Mesenchymal stem cell (in vitro differentiated cells and primary cell): ENCODE measurements around the gene DBNDD2.

ENCODE experiments used
- DNase-seq: peaks from one replicate; pipeline ENCODE4 v3.0.0-alpha.2; 2013
- H2AFZ ChIP-seq: one replicate; pipeline ENCODE4 v1.6.1; 2013; ENCODE audit warnings: low read depth, mild to moderate bottlenecking, control low read depth, inconsistent platforms, low read length, moderate library complexity
- H2AK5ac ChIP-seq: 2 replicates; pipeline ENCODE4 v1.6.1; 2013; ENCODE audit warnings: low read length, moderate library complexity, mild to moderate bottlenecking, inconsistent platforms; ENCODE audit not compliant: severe bottlenecking
- H2BK120ac ChIP-seq: one replicate; pipeline ENCODE4 v1.6.1; 2013; ENCODE audit warnings: low read depth, mild to moderate bottlenecking, inconsistent platforms, low read length, moderate library complexity
- H2BK12ac ChIP-seq, 2 experiments: one replicate each; pipeline ENCODE4 v1.6.1; 2013; ENCODE audit warnings: inconsistent platforms in 2 of 2, low read length in 2 of 2, mild to moderate bottlenecking in 2 of 2, moderate library complexity in 2 of 2, control low read depth in 1 of 2
- H2BK15ac ChIP-seq: one replicate; pipeline ENCODE4 v1.6.1; 2013; ENCODE audit warnings: mild to moderate bottlenecking, low read depth, inconsistent platforms; ENCODE audit not compliant: poor library complexity, severe bottlenecking
- H2BK5ac ChIP-seq: 2 replicates; pipeline ENCODE4 v1.6.1; 2013; ENCODE audit warnings: low read depth, mild to moderate bottlenecking, low read length, control low read depth, inconsistent platforms; ENCODE audit not compliant: poor library complexity, severe bottlenecking
- H3K14ac ChIP-seq, 2 experiments: one replicate each; pipeline ENCODE4 v1.6.1; 2013; ENCODE audit warnings: inconsistent platforms in 2 of 2, low read length in 2 of 2, control low read depth in 1 of 2, mild to moderate bottlenecking in 1 of 2, moderate library complexity in 1 of 2
- H3K18ac ChIP-seq, 2 experiments: one replicate each; pipeline ENCODE4 v1.6.1; 2013; ENCODE audit warnings: inconsistent platforms in 2 of 2, low read length in 2 of 2, control low read depth in 1 of 2, low read depth in 1 of 2, mild to moderate bottlenecking in 1 of 2
- H3K23ac ChIP-seq, 2 experiments: one replicate each; pipeline ENCODE4 v1.6.1; 2013; ENCODE audit warnings: inconsistent platforms in 2 of 2, low read length in 2 of 2, mild to moderate bottlenecking in 2 of 2, moderate library complexity in 2 of 2, control low read depth in 1 of 2
- H3K27ac ChIP-seq: 2 replicates; pipeline ENCODE4 v1.5.1; 2013; ENCODE audit warnings: mild to moderate bottlenecking, moderate library complexity, low read length, control low read depth, inconsistent platforms; ENCODE audit not compliant: poor library complexity, severe bottlenecking
- H3K27me3 ChIP-seq, 2 experiments: 2 replicates each; pipeline versions ENCODE4 v1.6.1 to v1.7.0; 2013; ENCODE audit warnings: low read length in 2 of 2, mild to moderate bottlenecking in 2 of 2, moderate library complexity in 2 of 2, control low read depth in 1 of 2, inconsistent platforms in 1 of 2; ENCODE audit not compliant: control insufficient read depth in 1 of 2, insufficient read depth in 1 of 2
- H3K36me3 ChIP-seq, 2 experiments: 2 replicates each; pipeline versions ENCODE4 v1.6.1 to v1.7.0; 2013; ENCODE audit warnings: low read length in 2 of 2, control low read depth in 1 of 2, inconsistent platforms in 1 of 2, low read depth in 1 of 2, mild to moderate bottlenecking in 1 of 2; ENCODE audit not compliant: insufficient read depth in 2 of 2, control insufficient read depth in 1 of 2
- H3K4ac ChIP-seq, 2 experiments: one replicate each; pipeline ENCODE4 v1.6.1; 2013; ENCODE audit warnings: inconsistent platforms in 2 of 2, low read length in 2 of 2, mild to moderate bottlenecking in 2 of 2, moderate library complexity in 2 of 2, control low read depth in 1 of 2, low read depth in 1 of 2
- H3K4me1 ChIP-seq: 2 replicates; pipeline ENCODE4 v1.6.1; 2013; ENCODE audit warnings: low read depth, low read length, control low read depth; ENCODE audit not compliant: control insufficient read depth, insufficient read depth
- H3K4me2 ChIP-seq: 2 replicates; pipeline ENCODE4 v1.6.1; 2013; ENCODE audit warnings: low read length, mild to moderate bottlenecking, inconsistent platforms; ENCODE audit not compliant: poor library complexity, severe bottlenecking
- H3K4me3 ChIP-seq, 2 experiments: 2 replicates each; pipeline versions ENCODE4 v1.5.1 to v1.7.0; 2013; ENCODE audit warnings: low read length in 2 of 2, mild to moderate bottlenecking in 2 of 2, control low read depth in 1 of 2, low read depth in 1 of 2; ENCODE audit not compliant: insufficient read depth in 1 of 2
- H3K79me1 ChIP-seq: replicated peaks from 2 replicates; pipeline ENCODE4 v1.6.1; 2013; ENCODE audit warnings: mild to moderate bottlenecking, control low read depth, low read length, inconsistent platforms; ENCODE audit not compliant: poor library complexity, severe bottlenecking
- H3K9ac ChIP-seq: 2 replicates; pipeline ENCODE4 v1.7.0; 2013; ENCODE audit warnings: mild to moderate bottlenecking, low read length, moderate library complexity
- H3K9me3 ChIP-seq: 2 replicates; pipeline ENCODE4 v1.7.0; 2013; ENCODE audit warnings: mild to moderate bottlenecking, low read length; ENCODE audit not compliant: control insufficient read depth
- H4K8ac ChIP-seq: one replicate; pipeline ENCODE4 v1.6.1; 2013; ENCODE audit warnings: inconsistent platforms, mild to moderate bottlenecking, low read length, moderate library complexity
- H4K91ac ChIP-seq: one replicate; pipeline ENCODE4 v1.6.1; 2013; ENCODE audit warnings: mild to moderate bottlenecking, low read length, inconsistent platforms
- WGBS: methylation state at CpG from one replicate; pipeline ENCODE4 v1.1.7; 2013; ENCODE audit warnings: mixed read lengths; 5-methylcytosine and 5-hydroxymethylcytosine counted together

Gene DBNDD2

GRCh38 chr20:45412653-45413052 is 4.6 kb downstream of the DBNDD2 start:
- Histone ChIP-seq H4K8ac (no peak overlapping the region), H3K4ac (no peak overlapping the region), H3K36me3 (peaks cover 12 to 14% of the 10 kb centered on the region in 2 experiments), H3K14ac (no peak overlapping the region), H3K4me3 (no peak overlapping the region), H3K27ac (no peak overlapping the region), H3K4me2 (no peak overlapping the region), H2AFZ (no peak overlapping the region), H3K18ac (no peak overlapping the region), H3K4me1 (peaks cover 5% of the 10 kb centered on the region), H2AK5ac (no peak overlapping the region), H2BK5ac (no peak overlapping the region), H3K79me1 (peaks cover 9% of the 10 kb centered on the region), H4K91ac (no peak overlapping the region), H3K9me3 (no peaks in the 10 kb centered on the region), H2BK12ac (no peak overlapping the region), H2BK15ac (no peak overlapping the region), H2BK120ac (no peak overlapping the region), H3K9ac (no peak overlapping the region), H3K27me3 (no peaks in the 10 kb centered on the region), H3K23ac (no peak overlapping the region)
- no peak for DNase-seq
- WGBS, result 83% methylated on average over 4 of the region's 5 CpGs

DNA sequence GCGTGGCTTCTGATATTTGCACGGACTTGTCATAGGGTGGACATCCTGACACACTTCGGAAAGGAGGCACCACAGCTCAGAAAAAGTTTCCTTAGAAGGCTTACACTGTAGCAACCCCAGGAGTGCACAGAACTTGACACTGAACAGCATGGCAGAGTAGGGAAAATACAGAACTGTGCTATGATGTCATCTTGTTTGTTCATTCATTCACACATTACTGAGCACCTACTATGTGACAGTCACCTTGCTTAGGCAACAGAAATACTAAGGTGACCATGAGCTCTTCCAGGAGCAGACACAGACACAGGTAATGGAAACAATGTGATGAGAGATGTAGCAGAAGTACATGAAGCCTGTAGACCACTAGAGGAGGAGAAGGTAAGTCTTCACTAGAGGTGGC is 5.4 kb downstream of the DBNDD2 start:
- Histone ChIP-seq H2BK5ac (no peak overlapping the region), H2AK5ac (no peak overlapping the region), H4K91ac (no peak overlapping the region), H3K4me2 (no peak overlapping the region), H3K79me1 (peaks cover 11% of the 10 kb centered on the region), H2BK15ac (no peak overlapping the region), H2BK120ac (no peak overlapping the region), H3K9me3 (no peaks in the 10 kb centered on the region), H3K36me3 (peaks cover 14% of the 10 kb centered on the region in 2 experiments), H3K14ac (no peak overlapping the region), H3K4me1 (peaks cover 5% of the 10 kb centered on the region), H3K27ac (no peak overlapping the region), H3K4ac (no peak overlapping the region), H2BK12ac (no peak overlapping the region), H2AFZ (no peak overlapping the region), H3K9ac (no peak overlapping the region), H4K8ac (no peak overlapping the region), H3K4me3 (no peak overlapping the region), H3K23ac (no peak overlapping the region), H3K18ac (no peak overlapping the region), H3K27me3 (no peaks in the 10 kb centered on the region)
- whole genome bisulfite sequencing, result 76% methylated on average over 3 of the region's 3 CpGs
- DNase-seq, result no peak

DNA sequence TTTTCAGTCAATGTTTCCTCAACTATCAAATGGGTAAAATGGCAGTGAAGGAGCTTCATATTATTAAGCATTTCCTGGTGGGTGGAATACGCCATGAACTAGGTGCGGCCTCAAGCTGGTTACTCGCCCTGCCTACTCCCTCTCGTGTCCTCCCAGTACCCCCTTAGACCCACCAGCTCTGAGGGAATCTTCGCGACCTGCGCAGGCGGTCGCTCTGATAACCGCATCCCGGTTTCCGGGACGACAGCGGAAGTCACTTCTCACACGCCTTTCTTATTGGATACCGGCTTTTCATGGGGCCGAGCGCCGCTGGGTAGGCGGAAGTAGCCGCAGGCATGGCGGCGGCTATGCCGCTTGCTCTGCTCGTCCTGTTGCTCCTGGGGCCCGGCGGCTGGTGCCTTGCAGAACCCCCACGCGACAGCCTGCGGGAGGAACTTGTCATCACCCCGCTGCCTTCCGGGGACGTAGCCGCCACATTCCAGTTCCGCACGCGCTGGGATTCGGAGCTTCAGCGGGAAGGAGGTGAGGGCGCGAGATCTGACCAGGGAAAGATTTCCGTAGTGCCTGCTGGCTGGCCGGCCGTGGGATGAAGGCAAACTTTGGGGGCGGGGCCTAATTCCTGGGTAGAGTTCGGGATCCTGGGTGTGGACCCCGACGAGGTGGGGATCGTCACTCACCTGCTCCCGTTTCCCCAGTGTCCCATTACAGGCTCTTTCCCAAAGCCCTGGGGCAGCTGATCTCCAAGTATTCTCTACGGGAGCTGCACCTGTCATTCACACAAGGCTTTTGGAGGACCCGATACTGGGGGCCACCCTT is 7.9 kb downstream of the DBNDD2 start, which contains the start of gene PIGT:
Gene PIGT (plus strand): TSS at position 320 of the 816 bp plus-strand sequence. CDS start 16 bp downstream, at position 336.
- Histone ChIP-seq H4K91ac (peak within 1 kb of the TSS; percentile 89), H3K4me3 (peak within 1 kb of the TSS; percentile 84 to 94), H2BK120ac (no peak within 1 kb of the TSS), H3K14ac (peak within 1 kb of the TSS in 1 of 2 experiments; percentile 63), H3K79me1 (peaks cover 21% of the 10 kb centered on the region), H3K9me3 (no peaks in the 10 kb centered on the region), H2BK15ac (peak within 1 kb of the TSS; percentile 65), H3K36me3 (peaks cover 12 to 24% of the 10 kb centered on the region in 2 experiments), H3K27me3 (no peaks in the 10 kb centered on the region), H3K4ac (peak within 1 kb of the TSS; percentile 68 to 75), H3K4me2 (peak within 1 kb of the TSS; percentile 94), H2AK5ac (no peak within 1 kb of the TSS), H3K27ac (peak within 1 kb of the TSS; percentile 26), H2BK12ac (peak within 1 kb of the TSS in 1 of 2 experiments; percentile 21), H2AFZ (peak within 1 kb of the TSS; percentile 72), H4K8ac (peak within 1 kb of the TSS; percentile 99), H3K9ac (peak within 1 kb of the TSS; percentile 97), H3K23ac (peak within 1 kb of the TSS in 1 of 2 experiments; percentile 94), H3K18ac (peak within 1 kb of the TSS; percentile 81 to 89), H3K4me1 (peaks cover 13% of the 10 kb centered on the region), H2BK5ac (no peak within 1 kb of the TSS)
- DNase-seq, result peak; percentile 88
- WGBS, result 1% methylated on average over 48 of the region's 52 CpGs

- no peak overlapping the region for H3K23ac ChIP-seq
- DNase-seq, result no peak
- no peak overlapping the region for H2BK120ac ChIP-seq
- peak overlapping the region; percentile 94 for H3K4me2 ChIP-seq
- WGBS, result 95% methylated on average over 2 of the region's 2 CpGs
- no peak overlapping the region for H2AK5ac ChIP-seq
- H3K27me3 ChIP-seq, result no peaks in the 10 kb centered on the region
- no peak overlapping the region for H3K18ac ChIP-seq
- H2BK5ac ChIP-seq, result no peak overlapping the region
- no peak overlapping the region for H2BK15ac ChIP-seq
- H3K9ac ChIP-seq, result peak overlapping the region; percentile 97
- peaks cover 13% of the 10 kb centered on the region for H3K4me1 ChIP-seq
- peaks cover 21% of the 10 kb centered on the region for H3K79me1 ChIP-seq
- H2AFZ ChIP-seq, result no peak overlapping the region
- H3K4ac ChIP-seq, result no peak overlapping the region
- H3K27ac ChIP-seq, result no peak overlapping the region
- H3K4me3 ChIP-seq, result peak overlapping the region in 1 of 2 experiments; percentile 94
- H4K8ac ChIP-seq, result no peak overlapping the region
- H3K9me3 ChIP-seq, result no peaks in the 10 kb centered on the region
- no peak overlapping the region for H2BK12ac ChIP-seq
- no peak overlapping the region for H4K91ac ChIP-seq
- H3K14ac ChIP-seq, result no peak overlapping the region
- H3K36me3 ChIP-seq, result peaks cover 20 to 29% of the 10 kb centered on the region in 2 experiments
These were observed 8.8 kb downstream of the DBNDD2 start for GRCh38 chr20:45416917-45417316.
